Esophagus muscularis mucosa (tissue), 4 donors: ENCODE results near the gene PTPRK.

ENCODE experiments used
- EP300 ChIP-seq: sonication (generic); formaldehyde crosslinking; IDR thresholded peaks from one replicate; pipeline ENCODE4 v1.6.1; 2017; ENCODE audit warnings: antibody characterized with exemption
- POLR2A ChIP-seq: fragments of 450-650 bp; IDR thresholded peaks from one replicate; pipeline ENCODE4 v1.6.1; 2017; ENCODE audit warnings: antibody characterized with exemption, moderate library complexity, mild to moderate bottlenecking, low read depth
- POLR2AphosphoS5 ChIP-seq, 2 donors: sonication (generic); formaldehyde crosslinking; IDR thresholded peaks; one replicate each; pipeline ENCODE4 v1.6.1; 2017; ENCODE audit warnings: antibody characterized with exemption in 2 of 2
- TF ChIP-seq, protein P1 (sequence below), 3 experiments: fragments of 200-600 bp in 2 of 3; fragments of 450-650 bp in 1 of 3; sonication (generic) in 2 of 3; IDR thresholded peaks; one replicate each; pipeline ENCODE4 v1.5.1; 2017 to 2019; ENCODE audit warnings: antibody characterized with exemption in 3 of 3, mild to moderate bottlenecking in 2 of 3, moderate library complexity in 1 of 3

DNA sequence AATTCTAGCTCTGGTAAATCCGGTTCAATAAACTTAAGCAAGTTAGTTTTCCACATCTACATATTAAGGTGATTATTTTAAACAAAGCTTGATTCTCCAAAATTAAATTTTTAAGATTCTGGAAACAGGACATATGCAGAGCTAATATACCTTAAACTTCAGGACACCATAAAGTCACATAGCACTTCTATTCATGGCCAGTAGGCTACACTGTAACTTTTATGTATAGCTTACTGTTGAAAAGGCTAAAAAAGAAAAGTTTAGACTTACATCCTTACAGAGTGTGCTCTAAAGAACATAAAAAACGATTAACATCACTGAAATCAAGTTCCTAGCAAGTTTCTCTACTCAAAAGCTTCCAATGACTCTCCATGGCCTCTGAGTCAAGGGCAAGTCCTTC lies 224.7 kb downstream of the PTPRK start:
- TF ChIP-seq POLR2A = no peak
- TF ChIP-seq, protein P1, sequence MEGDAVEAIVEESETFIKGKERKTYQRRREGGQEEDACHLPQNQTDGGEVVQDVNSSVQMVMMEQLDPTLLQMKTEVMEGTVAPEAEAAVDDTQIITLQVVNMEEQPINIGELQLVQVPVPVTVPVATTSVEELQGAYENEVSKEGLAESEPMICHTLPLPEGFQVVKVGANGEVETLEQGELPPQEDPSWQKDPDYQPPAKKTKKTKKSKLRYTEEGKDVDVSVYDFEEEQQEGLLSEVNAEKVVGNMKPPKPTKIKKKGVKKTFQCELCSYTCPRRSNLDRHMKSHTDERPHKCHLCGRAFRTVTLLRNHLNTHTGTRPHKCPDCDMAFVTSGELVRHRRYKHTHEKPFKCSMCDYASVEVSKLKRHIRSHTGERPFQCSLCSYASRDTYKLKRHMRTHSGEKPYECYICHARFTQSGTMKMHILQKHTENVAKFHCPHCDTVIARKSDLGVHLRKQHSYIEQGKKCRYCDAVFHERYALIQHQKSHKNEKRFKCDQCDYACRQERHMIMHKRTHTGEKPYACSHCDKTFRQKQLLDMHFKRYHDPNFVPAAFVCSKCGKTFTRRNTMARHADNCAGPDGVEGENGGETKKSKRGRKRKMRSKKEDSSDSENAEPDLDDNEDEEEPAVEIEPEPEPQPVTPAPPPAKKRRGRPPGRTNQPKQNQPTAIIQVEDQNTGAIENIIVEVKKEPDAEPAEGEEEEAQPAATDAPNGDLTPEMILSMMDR (IDR thresholded peaks at IDR 0.05) = peak in 1 of 3 experiments; percentile 22
- TF ChIP-seq POLR2AphosphoS5 (IDR thresholded peaks at IDR 0.05) = no peak
- TF ChIP-seq EP300 = no peak
